Measurements from ENCODE around the gene TMEM120A.

DNA sequence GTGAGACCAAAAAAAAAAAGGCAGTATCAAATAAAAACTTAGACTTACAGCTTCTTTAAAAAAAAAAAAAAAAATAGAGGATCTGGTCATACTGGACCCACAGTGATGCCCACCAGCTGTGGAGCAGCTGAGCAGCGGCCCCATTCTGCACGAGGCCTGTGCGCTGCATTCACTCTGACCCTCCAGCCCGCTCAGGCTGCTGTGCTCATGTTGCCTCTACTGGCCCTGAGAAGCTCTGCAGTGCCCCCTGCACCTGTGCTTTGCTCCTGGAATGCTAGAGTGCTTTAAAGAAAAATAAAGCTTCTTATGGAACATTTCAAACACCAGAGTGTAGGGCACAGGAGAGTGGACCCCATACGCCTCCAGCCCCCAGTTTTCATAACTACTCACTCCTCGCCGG is 33.2 kb downstream of the TMEM120A start:
- TF ChIP-seq, protein P1, sequence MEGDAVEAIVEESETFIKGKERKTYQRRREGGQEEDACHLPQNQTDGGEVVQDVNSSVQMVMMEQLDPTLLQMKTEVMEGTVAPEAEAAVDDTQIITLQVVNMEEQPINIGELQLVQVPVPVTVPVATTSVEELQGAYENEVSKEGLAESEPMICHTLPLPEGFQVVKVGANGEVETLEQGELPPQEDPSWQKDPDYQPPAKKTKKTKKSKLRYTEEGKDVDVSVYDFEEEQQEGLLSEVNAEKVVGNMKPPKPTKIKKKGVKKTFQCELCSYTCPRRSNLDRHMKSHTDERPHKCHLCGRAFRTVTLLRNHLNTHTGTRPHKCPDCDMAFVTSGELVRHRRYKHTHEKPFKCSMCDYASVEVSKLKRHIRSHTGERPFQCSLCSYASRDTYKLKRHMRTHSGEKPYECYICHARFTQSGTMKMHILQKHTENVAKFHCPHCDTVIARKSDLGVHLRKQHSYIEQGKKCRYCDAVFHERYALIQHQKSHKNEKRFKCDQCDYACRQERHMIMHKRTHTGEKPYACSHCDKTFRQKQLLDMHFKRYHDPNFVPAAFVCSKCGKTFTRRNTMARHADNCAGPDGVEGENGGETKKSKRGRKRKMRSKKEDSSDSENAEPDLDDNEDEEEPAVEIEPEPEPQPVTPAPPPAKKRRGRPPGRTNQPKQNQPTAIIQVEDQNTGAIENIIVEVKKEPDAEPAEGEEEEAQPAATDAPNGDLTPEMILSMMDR (IDR thresholded peaks at IDR 0.05; ENCODE audit: insufficient read depth, low read length), result no peak
- no peak for TF ChIP-seq GABPA (IDR thresholded peaks at IDR 0.05; ENCODE audit: low read depth)

Measured in HL-60 (cell line).